Measurements from ENCODE around the gene CSH2. TPM values are rescaled to one million over a fixed set of nuclear protein-coding genes. Genes with fewer than 3 reads are reported as not detected.

Gene CSH2
- total and polyA plus RNA-seq, 2 of the 13 experiments (the other 11 are each of a cell fraction or from before 2014, with no cell fraction given) = not detected

- TF ChIP-seq ZSCAN5A (CRISPR knock-in tag; IDR thresholded peaks at IDR 0.05; ENCODE audit: borderline replicate concordance) (no peak), ZFX (CRISPR knock-in tag; IDR thresholded peaks at IDR 0.05; ENCODE audit: low read depth) (no peak), ZNF12 (CRISPR knock-in tag; IDR thresholded peaks at IDR 0.05) (no peak), ZNF337 (CRISPR knock-in tag; IDR thresholded peaks at IDR 0.05; ENCODE audit: borderline replicate concordance, low read depth) (no peak), ZNF768 (CRISPR knock-in tag; IDR thresholded peaks at IDR 0.05) (no peak), ZKSCAN8 (CRISPR knock-in tag; IDR thresholded peaks at IDR 0.05; ENCODE audit: borderline replicate concordance) (no peak), STAG1 (CRISPR knock-in tag; IDR thresholded peaks at IDR 0.05) (no peak), BRCA1 (CRISPR knock-in tag; IDR thresholded peaks at IDR 0.05) (no peak), PHF20 (CRISPR knock-in tag; IDR thresholded peaks at IDR 0.05) (0 out of 2 replicates have a peak, but pooled peaks have one; percentile 22), ZNF234 (CRISPR knock-in tag; conservative IDR thresholded peaks at IDR 0.05) (no peak), FOXO4 (CRISPR knock-in tag; conservative IDR thresholded peaks at IDR 0.05) (no peak), ZNF501 (CRISPR knock-in tag; IDR thresholded peaks at IDR 0.05) (0 out of 2 replicates have a peak, but pooled peaks have one; percentile 28), TCF7 (IDR thresholded peaks at IDR 0.05; ENCODE audit: low read depth) (no peak), MTERF4 (CRISPR knock-in tag; IDR thresholded peaks at IDR 0.05) (peak; percentile 57), NAIF1 (CRISPR knock-in tag; IDR thresholded peaks at IDR 0.05; ENCODE audit: borderline replicate concordance) (no peak), ZBTB38 (CRISPR knock-in tag; IDR thresholded peaks at IDR 0.05) (no peak), ZNF547 (CRISPR knock-in tag; IDR thresholded peaks at IDR 0.05) (no peak), RFX3 (CRISPR knock-in tag; IDR thresholded peaks at IDR 0.05) (no peak), SMAD1 (CRISPR knock-in tag; IDR thresholded peaks at IDR 0.05; ENCODE audit: borderline replicate concordance, low read depth) (no peak), TEF (CRISPR knock-in tag; IDR thresholded peaks at IDR 0.05) (no peak), UBTF (CRISPR knock-in tag; IDR thresholded peaks at IDR 0.05) (no peak), ZNF343 (CRISPR knock-in tag; IDR thresholded peaks at IDR 0.05) (no peak), ZNF589 (CRISPR knock-in tag; conservative IDR thresholded peaks at IDR 0.05) (no peak), JDP2 (CRISPR knock-in tag; IDR thresholded peaks at IDR 0.05; ENCODE audit: borderline replicate concordance) (no peak), FIP1L1 (IDR thresholded peaks at IDR 0.05; ENCODE audit: borderline replicate concordance, insufficient read depth, low read depth, low read length) (no peak), ZNF598 (CRISPR knock-in tag; IDR thresholded peaks at IDR 0.05; ENCODE audit: borderline replicate concordance) (no peak)
Measured at GRCh38 chr17:63855185-63855584, 18.3 kb downstream of the CSH2 start (continued).
